NCI-H1105 (cell line): ENCODE data around the gene SRSF1.
"Not testable (repeated sequence)": the region's sequence is repeated elsewhere in the genome, so short reads cannot be mapped to it uniquely, and the experiment has no call there.

Experiments
- DNase-seq: peaks from one replicate; lab custom pipeline; 2025; lab: John Stamatoyannopoulos, UW

SRSF1 gene

GRCh38 chr17:57965521-57966160 lies 41.4 kb downstream of the SRSF1 start:
- no peak for DNase-seq

GRCh38 chr17:57963149-57963511 lies 43.9 kb downstream of the SRSF1 start:
- DNase-seq: no peak

DNA sequence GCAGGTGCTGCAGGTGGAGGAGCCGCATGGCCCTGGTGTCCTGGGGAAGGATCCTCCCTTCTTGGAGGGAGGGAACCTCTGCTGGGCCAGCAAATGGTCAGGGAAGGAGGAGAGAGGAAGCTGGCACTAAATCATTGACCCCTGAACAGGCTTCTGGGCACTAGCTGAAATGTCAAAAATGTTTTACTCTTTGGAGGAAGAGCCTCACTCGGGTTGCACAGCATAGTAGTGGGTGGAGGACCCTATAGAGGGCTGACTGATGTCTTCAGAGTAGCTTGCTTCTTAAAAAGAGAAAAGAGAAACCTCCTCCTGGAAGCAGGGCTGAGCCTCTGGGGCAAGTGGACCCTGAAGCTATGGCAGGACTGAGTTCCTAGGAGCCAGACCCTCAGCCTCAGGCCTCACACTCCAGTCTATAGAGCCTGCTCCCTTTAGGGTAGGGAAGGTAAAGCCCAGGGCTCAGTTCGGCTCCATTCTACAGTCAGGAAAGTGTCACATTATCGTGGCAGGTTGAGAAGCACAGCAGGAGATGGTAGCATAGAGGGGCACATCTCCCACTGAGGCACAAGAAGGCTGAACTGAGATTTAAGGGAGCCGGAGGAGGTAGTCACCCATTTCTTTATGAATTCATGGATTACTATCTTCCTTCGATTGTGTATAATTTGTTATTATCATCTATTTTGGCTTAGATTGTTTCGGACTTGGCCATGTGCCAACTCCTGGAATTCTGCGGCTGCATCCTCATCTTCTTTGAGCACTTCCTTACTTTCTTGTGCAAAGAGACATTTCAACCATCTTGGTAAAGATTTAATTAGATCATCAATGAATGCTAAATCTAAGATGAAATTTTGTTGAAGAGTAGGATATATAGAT lies 44.5 kb downstream of the SRSF1 start:
- no peak for DNase-seq

- DNase-seq: no peak
These were observed 47.1 kb downstream of the SRSF1 start for GRCh38 chr17:57959929-57960328.

DNA sequence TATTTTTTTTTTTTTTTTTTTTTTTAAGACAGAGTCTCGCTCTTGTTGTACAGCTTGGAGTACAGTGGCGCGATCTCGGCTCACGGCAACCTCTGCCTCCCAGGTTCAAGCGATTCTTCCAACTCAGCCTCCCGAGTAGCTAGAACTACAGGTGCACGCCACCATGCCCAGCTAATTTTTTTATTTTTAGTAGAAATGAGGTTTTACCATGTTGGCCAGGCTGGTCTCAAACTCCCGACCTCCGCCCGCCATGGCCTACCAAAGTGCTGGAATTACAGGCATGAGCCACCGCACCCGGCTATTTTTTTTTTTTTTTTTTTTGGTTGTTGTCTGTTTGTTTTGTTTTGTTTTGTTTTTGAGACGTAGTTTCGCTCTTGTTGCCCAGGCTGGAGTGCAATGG lies 48.7 kb downstream of the SRSF1 start:
- DNase-seq: not testable (repeated sequence)

GRCh38 chr17:57957886-57958285 lies 49.2 kb downstream of the SRSF1 start:
- DNase-seq: no peak

GRCh38 chr17:57957120-57957850 lies 49.8 kb downstream of the SRSF1 start:
- no peak for DNase-seq

DNA sequence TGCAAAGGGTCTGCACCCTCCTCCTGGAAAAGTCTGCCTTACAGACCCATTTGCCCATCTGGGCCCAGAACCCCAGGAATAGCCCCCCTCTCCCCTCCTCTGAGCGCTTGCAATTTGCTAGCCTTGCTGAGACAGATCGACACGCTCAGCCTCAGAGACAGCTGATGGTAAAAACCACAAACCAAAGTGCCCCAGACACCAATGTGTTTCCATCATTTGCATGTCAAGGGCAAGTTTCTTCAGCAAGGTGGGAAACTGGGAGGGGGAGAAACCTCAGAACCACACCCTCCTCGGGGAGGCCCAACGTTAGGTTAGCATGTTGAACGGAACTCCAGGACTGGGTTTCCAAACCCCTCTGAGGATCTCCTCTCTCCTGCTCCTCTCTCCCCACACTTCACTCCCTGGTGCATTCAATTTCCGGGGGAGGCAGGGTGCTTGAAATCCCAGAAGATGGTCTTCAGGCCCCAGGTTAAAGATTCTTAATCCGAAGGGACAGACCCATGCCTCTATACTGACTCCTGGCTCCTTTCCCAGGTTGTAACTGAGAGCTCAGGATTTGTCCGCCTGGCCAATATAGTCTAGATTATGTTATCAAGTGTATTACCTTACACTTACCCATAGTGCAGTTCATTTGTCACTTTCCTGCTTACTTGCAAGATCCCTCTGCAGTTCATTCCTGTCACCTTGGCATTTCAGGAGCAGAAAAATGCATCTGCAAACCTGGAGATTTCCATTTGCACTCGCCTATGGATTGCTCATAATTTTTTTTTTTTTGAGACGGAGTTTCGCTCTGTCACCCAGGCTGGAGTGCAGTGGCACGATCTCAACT lies 50.5 kb downstream of the SRSF1 start:
- no peak for DNase-seq

- peak; percentile 34 for DNase-seq
These were observed 51.7 kb downstream of the SRSF1 start, which contains the start of gene CUEDC1 for GRCh38 chr17:57955183-57955931. CUEDC1 (minus strand) TSS chr17:57955412; CDS start chr17:57885564, 69,848 bp downstream.

DNA sequence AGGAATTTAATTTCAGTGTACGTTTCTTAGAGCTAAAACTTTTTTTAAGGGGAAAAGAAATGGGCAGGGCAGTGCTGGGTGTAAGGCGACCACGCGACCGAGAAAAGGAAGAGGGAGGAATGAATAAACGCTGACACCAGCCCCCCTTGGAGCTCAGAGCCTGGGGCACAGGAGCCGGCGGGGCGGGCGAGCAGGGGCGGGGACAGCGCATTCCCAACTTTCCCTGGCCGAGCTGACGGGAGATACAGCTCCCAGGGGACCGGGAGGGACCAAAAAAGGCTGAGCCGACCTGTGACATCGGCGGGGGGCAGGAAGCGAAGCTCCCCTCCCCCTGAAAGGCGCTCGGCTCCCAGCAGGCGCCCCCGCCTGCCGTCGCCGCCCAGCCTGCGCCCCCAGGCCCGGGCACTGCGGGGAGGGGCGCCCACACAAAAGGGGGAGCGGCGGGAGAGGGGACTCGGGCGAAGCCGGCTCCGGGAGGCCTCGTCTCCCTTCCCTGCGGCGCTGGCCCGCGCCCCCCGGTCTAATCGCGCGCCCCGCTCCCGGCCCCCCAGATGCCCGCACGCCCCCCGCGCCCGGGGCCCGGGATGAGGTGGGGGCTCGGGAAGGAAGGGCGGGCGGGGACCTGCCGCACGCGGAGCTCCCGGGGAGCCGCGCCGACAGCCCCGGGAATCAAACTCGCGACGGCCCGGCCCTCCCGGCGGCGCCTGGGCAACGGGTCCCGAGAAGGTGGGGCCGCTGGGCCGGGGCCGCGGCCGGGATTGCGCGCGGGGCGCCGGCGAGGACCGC lies 52.5 kb downstream of the SRSF1 start:
- DNase-seq: peak; percentile 51

- no peak for DNase-seq
These were observed 53.2 kb downstream of the SRSF1 start for GRCh38 chr17:57953705-57954396.
